ENCODE data around the gene TIMM10B.

- no peak for TF ChIP-seq RAD21 (CRISPR knock-in tag; IDR thresholded peaks at IDR 0.05)
- no peak for TF ChIP-seq POLR2AphosphoS5 (IDR thresholded peaks at IDR 0.05; ENCODE audit: low read depth, low read length)
- TF ChIP-seq, protein P1, sequence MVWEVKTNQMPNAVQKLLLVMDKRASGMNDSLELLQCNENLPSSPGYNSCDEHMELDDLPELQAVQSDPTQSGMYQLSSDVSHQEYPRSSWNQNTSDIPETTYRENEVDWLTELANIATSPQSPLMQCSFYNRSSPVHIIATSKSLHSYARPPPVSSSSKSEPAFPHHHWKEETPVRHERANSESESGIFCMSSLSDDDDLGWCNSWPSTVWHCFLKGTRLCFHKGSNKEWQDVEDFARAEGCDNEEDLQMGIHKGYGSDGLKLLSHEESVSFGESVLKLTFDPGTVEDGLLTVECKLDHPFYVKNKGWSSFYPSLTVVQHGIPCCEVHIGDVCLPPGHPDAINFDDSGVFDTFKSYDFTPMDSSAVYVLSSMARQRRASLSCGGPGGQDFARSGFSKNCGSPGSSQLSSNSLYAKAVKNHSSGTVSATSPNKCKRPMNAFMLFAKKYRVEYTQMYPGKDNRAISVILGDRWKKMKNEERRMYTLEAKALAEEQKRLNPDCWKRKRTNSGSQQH (CRISPR knock-in tag; IDR thresholded peaks at IDR 0.05; ENCODE audit: low read depth) = no peak
- TF ChIP-seq CTCF (CRISPR knock-in tag; IDR thresholded peaks at IDR 0.05) = no peak
- TF ChIP-seq SMC3 (IDR thresholded peaks at IDR 0.05; ENCODE audit: low read length) = no peak
- no peak for TF ChIP-seq ZNF788 (CRISPR knock-in tag; IDR thresholded peaks at IDR 0.05; ENCODE audit: borderline replicate concordance)
- no peak for TF ChIP-seq NR1H2 (CRISPR knock-in tag; IDR thresholded peaks at IDR 0.05; ENCODE audit: borderline replicate concordance, low read depth)
- TF ChIP-seq, protein P2, sequence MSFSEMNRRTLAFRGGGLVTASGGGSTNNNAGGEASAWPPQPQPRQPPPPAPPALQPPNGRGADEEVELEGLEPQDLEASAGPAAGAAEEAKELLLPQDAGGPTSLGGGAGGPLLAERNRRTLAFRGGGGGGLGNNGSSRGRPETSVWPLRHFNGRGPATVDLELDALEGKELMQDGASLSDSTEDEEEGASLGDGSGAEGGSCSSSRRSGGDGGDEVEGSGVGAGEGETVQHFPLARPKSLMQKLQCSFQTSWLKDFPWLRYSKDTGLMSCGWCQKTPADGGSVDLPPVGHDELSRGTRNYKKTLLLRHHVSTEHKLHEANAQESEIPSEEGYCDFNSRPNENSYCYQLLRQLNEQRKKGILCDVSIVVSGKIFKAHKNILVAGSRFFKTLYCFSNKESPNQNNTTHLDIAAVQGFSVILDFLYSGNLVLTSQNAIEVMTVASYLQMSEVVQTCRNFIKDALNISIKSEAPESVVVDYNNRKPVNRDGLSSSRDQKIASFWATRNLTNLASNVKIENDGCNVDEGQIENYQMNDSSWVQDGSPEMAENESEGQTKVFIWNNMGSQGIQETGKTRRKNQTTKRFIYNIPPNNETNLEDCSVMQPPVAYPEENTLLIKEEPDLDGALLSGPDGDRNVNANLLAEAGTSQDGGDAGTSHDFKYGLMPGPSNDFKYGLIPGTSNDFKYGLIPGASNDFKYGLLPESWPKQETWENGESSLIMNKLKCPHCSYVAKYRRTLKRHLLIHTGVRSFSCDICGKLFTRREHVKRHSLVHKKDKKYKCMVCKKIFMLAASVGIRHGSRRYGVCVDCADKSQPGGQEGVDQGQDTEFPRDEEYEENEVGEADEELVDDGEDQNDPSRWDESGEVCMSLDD (CRISPR knock-in tag; IDR thresholded peaks at IDR 0.05; ENCODE audit: borderline replicate concordance) = no peak
- TF ChIP-seq ZNF567 (CRISPR knock-in tag; IDR thresholded peaks at IDR 0.05; ENCODE audit: borderline replicate concordance) = no peak
- TF ChIP-seq TCF7 (IDR thresholded peaks at IDR 0.05; ENCODE audit: low read depth) = no peak
These were observed 26.2 kb upstream of the TIMM10B start for GRCh38 chr11:6455070-6455469.
